Motor neuron (in vitro differentiated cells): ENCODE results near the gene FRYL. TPM values are rescaled to one million over a fixed set of nuclear protein-coding genes. Genes with fewer than 3 reads are reported as not detected.
A peak's percentile ranks its signal among the peaks of the same experiment; 100 is the strongest.
"Not testable (repeated sequence)": the region's sequence is repeated elsewhere in the genome, so short reads cannot be mapped to it uniquely, and the experiment has no call there.

Source experiments
- ATAC-seq, 8 experiments: fragments of 200-7000 bp; cut with Tn5 transposase; replicated peaks in 6 of 8; 2 replicates each; pipeline ENCODE4 v1.8.0; 2021; ENCODE audit warnings: mild to moderate bottlenecking in 8 of 8, moderate library complexity in 8 of 8
- H3K27ac ChIP-seq, 2 donors: fragments of 250-450 bp; sonication (Bioruptor Pico); 2 replicates each; pipeline ENCODE4 v1.9.0; 2021; ENCODE audit warnings: antibody characterized with exemption in 2 of 2, mild to moderate bottlenecking in 2 of 2, moderate library complexity in 1 of 2
- H3K4me1 ChIP-seq, 2 donors: fragments of 250-450 bp; sonication (Bioruptor Pico); replicated peaks in 1 of 2; 2 replicates each; pipeline ENCODE4 v1.6.1; 2021; ENCODE audit warnings: antibody characterized with exemption in 2 of 2, mild to moderate bottlenecking in 2 of 2, moderate library complexity in 1 of 2
- H3K4me3 ChIP-seq, 5 donors: fragments of 250-450 bp; sonication (Bioruptor Pico); 2 replicates each; pipeline ENCODE4 v1.9.0; 2021; ENCODE audit warnings: antibody characterized with exemption in 5 of 5, mild to moderate bottlenecking in 5 of 5, moderate library complexity in 4 of 5
- WGBS, 10 experiments: fragments of 450-650 bp; shearing (Covaris generic); methylation state at CpG; one replicate each; pipeline ENCODE4 v1.0.0; 2022; 5-methylcytosine and 5-hydroxymethylcytosine counted together
- in situ Hi-C, 9 experiments: fragments of 400-800 bp; cut with MboI; loops; one replicate each; pipeline ENCODE4 v1.15.0; 2021; ENCODE audit warnings: low sequenced_read_pairs in 9 of 9, low pct_unique_long_range_greater_than_20kb in 2 of 9; ENCODE audit not compliant: unreplicated experiment in 9 of 9
- total RNA-seq, 8 experiments: library from RNA; unstranded; fragments of 300-600 nt; gene quantifications; 2 replicates each; pipeline versions ENCODE4 v1.2.3 to v1.2.4, GENCODE V29; 2022

The FRYL gene
- total RNA-seq, 8 experiments from 2014 or later: 26.0 to 91.8 (median 37.9) TPM

- peak in 7 of 8 experiments; percentile 18 to 88 (median 44) for ATAC-seq
- Histone ChIP-seq H3K27ac (no peak overlapping the region), H3K4me1 (peaks cover 0 to under 1% of the 10 kb centered on the region in 2 donors), H3K4me3 (no peak overlapping the region)
- 0 to 80% (median 58%) methylated on average over 1 to 4 of the region's 5 CpGs; no CpG with 5 or more reads in 1 of the 10 experiments for WGBS, 10 experiments
- in situ Hi-C loops: no loop called here
Observed at GRCh38 chr4:48698029-48698971, 81.8 kb downstream of the FRYL start.

GRCh38 chr4:48697516-48697915 lies 82.6 kb downstream of the FRYL start:
- 60 to 100% (median 95%) methylated on average over 1 to 6 of the region's 6 CpGs for WGBS, 10 experiments
- in situ Hi-C loops, ATAC-seq, H3K4me3 ChIP-seq, H3K27ac ChIP-seq, H3K4me1 ChIP-seq: not testable (repeated sequence)

- 56 to 100% (median 100%) methylated on average over 1 to 2 of the region's 2 CpGs; no CpG with 5 or more reads in 3 of the 10 experiments for WGBS, 10 experiments
- Histone ChIP-seq H3K27ac (no peak overlapping the region), H3K4me3 (no peak overlapping the region), H3K4me1 (no peaks in the 10 kb centered on the region)
- in situ Hi-C loops: no loop called here
- no peak for ATAC-seq
Observed at GRCh38 chr4:48694824-48695223, 85.3 kb downstream of the FRYL start.

- in situ Hi-C loops: no loop called here
- ATAC-seq: no peak
- no peak overlapping the region for H3K4me3 ChIP-seq
- 80 to 100% (median 93%) methylated on average over 1 to 7 of the region's 8 CpGs for WGBS, 10 experiments
- no peaks in the 10 kb centered on the region for H3K4me1 ChIP-seq
- H3K27ac ChIP-seq: no peak overlapping the region
Observed at GRCh38 chr4:48693856-48694574, 86.1 kb downstream of the FRYL start.

GRCh38 chr4:48692897-48693296 lies 87.2 kb downstream of the FRYL start:
- Histone ChIP-seq H3K27ac (no peak overlapping the region), H3K4me1 (no peaks in the 10 kb centered on the region), H3K4me3 (no peak overlapping the region)
- in situ Hi-C loops: no loop called here
- 49 to 90% (median 80%) methylated on average over 2 of the region's 2 CpGs for WGBS, 10 experiments
- ATAC-seq: no peak

- Histone ChIP-seq H3K4me3 (no peak overlapping the region), H3K4me1 (peaks cover 0 to 6% of the 10 kb centered on the region in 2 donors), H3K27ac (no peak overlapping the region)
- 86 to 100% (median 100%) methylated on average over 1 to 2 of the region's 2 CpGs for WGBS, 10 experiments
- in situ Hi-C loops: no loop called here
- no peak for ATAC-seq
Observed at GRCh38 chr4:48692044-48692443, 88.0 kb downstream of the FRYL start.

- WGBS, 10 experiments: 60 to 100% (median 100%) methylated on average over 1 of the region's 1 CpG; no CpG with 5 or more reads in 5 of the 10 experiments
- H3K4me1 ChIP-seq: peaks cover 0 to 10% of the 10 kb centered on the region in 2 donors
- in situ Hi-C loops: loop anchor here in 1 of 9 experiments (10.0 kb wide), 1 partner anchor 104 kb away; no protein-coding TSS in a partner anchor
- H3K27ac ChIP-seq: no peak overlapping the region
- no peak overlapping the region for H3K4me3 ChIP-seq
- no peak for ATAC-seq
Observed at GRCh38 chr4:48688953-48689352, 91.1 kb downstream of the FRYL start.

- WGBS, 10 experiments: 29 to 82% (median 70%) methylated on average over 2 to 7 of the region's 10 CpGs; no CpG with 5 or more reads in 1 of the 10 experiments
Observed at GRCh38 chr4:48687313-48688051, 92.6 kb downstream of the FRYL start.

GRCh38 chr4:48686369-48686768 lies 93.7 kb downstream of the FRYL start:
- in situ Hi-C loops: loop anchor here in 1 of 9 experiments (10.0 kb wide), 1 partner anchor 102 kb away; no protein-coding TSS in a partner anchor
- peaks cover 0 to 10% of the 10 kb centered on the region in 2 donors for H3K4me1 ChIP-seq
- WGBS, 10 experiments: 67 to 100% (median 93%) methylated on average over 2 to 3 of the region's 3 CpGs
- no peak overlapping the region for H3K4me3 ChIP-seq
- no peak for ATAC-seq
- H3K27ac ChIP-seq: no peak overlapping the region

More at GRCh38 chr4:48687313-48688051, 92.6 kb downstream of the FRYL start:
- in situ Hi-C loops: loop anchor here in 1 of 9 experiments (10.0 kb wide), 1 partner anchor 103 kb away; no protein-coding TSS in a partner anchor
- Histone ChIP-seq H3K4me3 (no peak overlapping the region), H3K27ac (no peak overlapping the region), H3K4me1 (peaks cover 0 to 10% of the 10 kb centered on the region in 2 donors)
- ATAC-seq: peak in 2 of 8 experiments; percentile 19 to 53

GRCh38 chr4:48683784-48684666 lies 96.1 kb downstream of the FRYL start:
- Histone ChIP-seq H3K4me1 (peaks cover 0 to 10% of the 10 kb centered on the region in 2 donors), H3K27ac (no peak overlapping the region), H3K4me3 (no peak overlapping the region)
- in situ Hi-C loops: loop anchor here in 1 of 9 experiments (10.0 kb wide), 1 partner anchor 99 kb away; no protein-coding TSS in a partner anchor
- 60 to 100% (median 78%) methylated on average over 1 of the region's 1 CpG; no CpG with 5 or more reads in 4 of the 10 experiments for WGBS, 10 experiments
- no peak for ATAC-seq

- 55 to 100% (median 100%) methylated on average over 1 to 2 of the region's 3 CpGs; no CpG with 5 or more reads in 5 of the 10 experiments for WGBS, 10 experiments
- H3K27ac ChIP-seq, ATAC-seq, H3K4me3 ChIP-seq: not testable (repeated sequence)
- peaks cover 0 to 10% of the 10 kb centered on the region in 2 donors for H3K4me1 ChIP-seq
- in situ Hi-C loops: loop anchor here in 1 of 9 experiments (10.0 kb wide), 1 partner anchor 98 kb away; no protein-coding TSS in a partner anchor
Observed at GRCh38 chr4:48682870-48683269, 97.2 kb downstream of the FRYL start.
